ENCODE data around the gene THAP3.

THAP3 gene

GRCh38 chr1:6624710-6625583, at the start of gene THAP3:
THAP3 (plus strand) TSS chr1:6624868; CDS start chr1:6625219, 351 bp downstream.
- peak; percentile 71 for DNase-seq

- DNase-seq, result no peak
These were observed 46.7 kb upstream of the THAP3 start for GRCh38 chr1:6577831-6578525.

GRCh38 chr1:6578624-6579373, 45.9 kb upstream of the THAP3 start:
- no peak for DNase-seq

GRCh38 chr1:6579374-6580118, 45.1 kb upstream of the THAP3 start, which contains the start of gene ZBTB48:
ZBTB48 (plus strand) TSS chr1:6579994; CDS start chr1:6580610, 616 bp downstream.
- DNase-seq, result peak; percentile 97

- peak; percentile 48 for DNase-seq
These were observed 44.5 kb upstream of the THAP3 start for GRCh38 chr1:6580119-6580592.

- DNase-seq, result peak; percentile 64
These were observed 43.9 kb upstream of the THAP3 start for GRCh38 chr1:6580593-6581409.

- DNase-seq, result peak; percentile 88
These were observed 42.9 kb upstream of the THAP3 start for GRCh38 chr1:6581561-6582305.

- peak; percentile 15 for DNase-seq
These were observed 42.3 kb upstream of the THAP3 start for GRCh38 chr1:6582370-6582769.

- DNase-seq, result no peak
These were observed 40.3 kb upstream of the THAP3 start for GRCh38 chr1:6584126-6585080.

GRCh38 chr1:6585081-6585722, 39.5 kb upstream of the THAP3 start:
- DNase-seq, result no peak

- DNase-seq, result no peak
These were observed 38.8 kb upstream of the THAP3 start for GRCh38 chr1:6585841-6586240.

- no peak for DNase-seq
These were observed 38.3 kb upstream of the THAP3 start for GRCh38 chr1:6586404-6586816.

GRCh38 chr1:6587261-6588005, 37.2 kb upstream of the THAP3 start:
- no peak for DNase-seq

GRCh38 chr1:6588128-6588892, 36.4 kb upstream of the THAP3 start:
- DNase-seq, result no peak

- peak; percentile 77 for DNase-seq
These were observed 35.7 kb upstream of the THAP3 start for GRCh38 chr1:6588893-6589520.

- no peak for DNase-seq
These were observed 34.6 kb upstream of the THAP3 start for GRCh38 chr1:6590046-6590445.

- DNase-seq, result peak; percentile 82
These were observed 33.4 kb upstream of the THAP3 start for GRCh38 chr1:6591222-6591621.

Measured in MV-4-11 (cell line).